A549 (cell line): ENCODE measurements around the gene CFAP46. TPM values are rescaled to one million over a fixed set of nuclear protein-coding genes. Genes with fewer than 3 reads are reported as not detected.

Experiments used
- ATAC-seq, 2 experiments: fragments of 200-7000 bp in 1 of 2; fragments of >200 bp in 1 of 2; cut with Nextera tagmentation in 1 of 2; cut with Tn5 transposase in 1 of 2; 3 replicates each; pipeline versions ENCODE4 v1.8.0 to v1.9.1; 2018 to 2020; ENCODE audit warnings: mild to moderate bottlenecking in 1 of 2, moderate library complexity in 1 of 2
- CTCF ChIA-PET: fragments of 300-600 bp; sonication (Branson Sonifier 250); formaldehyde crosslinking; extraction: SDS; loops from one replicate; lab custom pipeline; 2021; ENCODE audit warnings: antibody characterized with exemption, inconsistent platforms; lab: Yijun Ruan, JAX
- POLR2A ChIA-PET: fragments of 350-600 bp; formaldehyde crosslinking; extraction: SDS; loops from one replicate; lab custom pipeline; 2021; ENCODE audit warnings: antibody characterized with exemption, inconsistent platforms; lab: Yijun Ruan, JAX
- DNase-seq, 2 experiments: peaks; one replicate each; pipeline versions ENCODE4 v3.0.0 to v3.0.0-alpha.2; 2011 to 2016; ENCODE audit warnings: low read depth in 1 of 2, low spot score in 1 of 2
- FAIRE-seq: peaks from 2 replicates; lab custom pipeline; 2011; peaks lifted over from hg19 to GRCh38; lab: Jason Lieb, UNC
- H3K27ac ChIP-seq, 2 experiments: fragments of >200 bp; sonication (Bioruptor Twin); formaldehyde crosslinking; 3 replicates each; pipeline ENCODE4 v1.5.1; 2016 to 2017
- H3K4me1 ChIP-seq: fragments of >200 bp; sonication (Bioruptor Twin); formaldehyde crosslinking; 3 replicates; pipeline ENCODE4 v1.6.1; 2016
- H3K4me2 ChIP-seq: fragments of >200 bp; sonication (Bioruptor Twin); formaldehyde crosslinking; 3 replicates; pipeline ENCODE4 v1.6.1; 2016
- H3K4me3 ChIP-seq: fragments of >200 bp; sonication (Bioruptor Twin); formaldehyde crosslinking; 3 replicates; pipeline ENCODE4 v1.5.1; 2016
- H3K9me3 ChIP-seq: fragments of >200 bp; sonication (Bioruptor Twin); formaldehyde crosslinking; 3 replicates; pipeline ENCODE4 v1.6.1; 2016
- CBX2 ChIP-seq: fragments of 200-600 bp; sonication (generic); IDR thresholded peaks from 2 replicates; pipeline ENCODE4 v1.6.1; 2016; ENCODE audit warnings: low read depth, mild to moderate bottlenecking, borderline replicate concordance
- CEBPB ChIP-seq, 2 experiments: fragments of >200 bp in 1 of 2; sonication (Bioruptor Twin) in 1 of 2; formaldehyde crosslinking in 1 of 2; IDR thresholded peaks; 2 replicates each; pipeline ENCODE4 v1.6.1; 2012 to 2016
- CTCF ChIP-seq: fragments of >200 bp; sonication (Bioruptor Twin); formaldehyde crosslinking; IDR thresholded peaks from 3 replicates; pipeline ENCODE4 v1.5.1; 2016
- E2F6 ChIP-seq: IDR thresholded peaks from 2 replicates; pipeline ENCODE4 v1.6.1; 2012; ENCODE audit warnings: low read depth, borderline replicate concordance
- EP300 ChIP-seq, 2 experiments: fragments of >200 bp; sonication (Bioruptor Twin); formaldehyde crosslinking; IDR thresholded peaks; 2 replicates in 1 of 2; 3 replicates in 1 of 2; pipeline ENCODE4 v1.6.1; 2016 to 2017
- HDAC2 ChIP-seq: fragments of 200-600 bp; sonication (generic); IDR thresholded peaks from 2 replicates; pipeline ENCODE4 v1.6.1; 2016
- HEYL ChIP-seq: fragments of 250-450 bp; sonication (Bioruptor Pico); IDR thresholded peaks from 2 replicates; pipeline ENCODE4 v1.8.0; 2021; ENCODE audit warnings: mild to moderate bottlenecking, moderate library complexity
- HOXA7 ChIP-seq: fragments of 250-450 bp; sonication (Bioruptor Pico); IDR thresholded peaks from 2 replicates; pipeline ENCODE4 v1.5.0; 2020; ENCODE audit warnings: mild to moderate bottlenecking, moderate library complexity
- HOXB13 ChIP-seq: fragments of 250-450 bp; sonication (Bioruptor Pico); IDR thresholded peaks from 2 replicates; pipeline ENCODE4 v1.5.0; 2020; ENCODE audit warnings: low read depth, mild to moderate bottlenecking, moderate library complexity
- HOXB5 ChIP-seq: fragments of 250-450 bp; sonication (Bioruptor Pico); IDR thresholded peaks from 2 replicates; pipeline ENCODE4 v1.5.0; 2020; ENCODE audit warnings: mild to moderate bottlenecking, moderate library complexity
- JUN ChIP-seq, 2 experiments: fragments of >200 bp; sonication (Bioruptor Twin); formaldehyde crosslinking; IDR thresholded peaks; 2 replicates in 1 of 2; 3 replicates in 1 of 2; pipeline ENCODE4 v1.6.1; 2016 to 2017
- JUNB ChIP-seq: fragments of >200 bp; sonication (Bioruptor Twin); formaldehyde crosslinking; IDR thresholded peaks from 2 replicates; pipeline ENCODE4 v1.6.1; 2016
- KDM1A ChIP-seq: fragments of 200-600 bp; sonication (generic); IDR thresholded peaks from 2 replicates; pipeline ENCODE4 v1.6.1; 2016; ENCODE audit warnings: low read depth, mild to moderate bottlenecking
- MAFK ChIP-seq: fragments of 450-650 bp; IDR thresholded peaks from 2 replicates; pipeline ENCODE4 v1.6.1; 2014; ENCODE audit not compliant: partially characterized antibody
- MAZ ChIP-seq: fragments of 150-350 bp; IDR thresholded peaks from 2 replicates; pipeline ENCODE4 v1.6.1; 2014; ENCODE audit warnings: antibody characterized with exemption, low read depth, low read length, borderline replicate concordance
- MYC ChIP-seq: IDR thresholded peaks from 2 replicates; pipeline ENCODE4 v1.6.1; 2012; ENCODE audit warnings: mild to moderate bottlenecking, inconsistent platforms, low read length, improper control_type of control experiment, borderline replicate concordance
- POLR2A ChIP-seq: IDR thresholded peaks from 2 replicates; pipeline ENCODE4 v1.6.1; 2012; ENCODE audit warnings: mild to moderate bottlenecking, low read length
- RFX5 ChIP-seq: fragments of 450-650 bp; IDR thresholded peaks from 2 replicates; pipeline ENCODE4 v1.7.1; 2014; ENCODE audit warnings: antibody characterized with exemption, mild to moderate bottlenecking, moderate library complexity
- SMC3 ChIP-seq: fragments of >200 bp; sonication (Bioruptor Twin); formaldehyde crosslinking; IDR thresholded peaks from 3 replicates; pipeline ENCODE4 v1.6.1; 2018; ENCODE audit warnings: inconsistent platforms
- SREBF2 ChIP-seq: fragments of 450-650 bp; IDR thresholded peaks from 2 replicates; pipeline ENCODE4 v1.6.1; 2014; ENCODE audit warnings: mild to moderate bottlenecking, moderate library complexity
- ZFP36 ChIP-seq: fragments of 450-650 bp; IDR thresholded peaks from 2 replicates; pipeline ENCODE4 v1.6.1; 2014; ENCODE audit warnings: borderline replicate concordance; ENCODE audit not compliant: partially characterized antibody
- WGBS: methylation state at CpG from one replicate; pipeline ENCODE4 v1.1.6; 2017; ENCODE audit errors: missing lambda C conversion rate; 5-methylcytosine and 5-hydroxymethylcytosine counted together
- polyA plus RNA-seq, 4 experiments: library from polyadenylated mRNA; depleted of rRNA in 3 of 4; stranded (reverse); fragments of >200 nt; fragmentation: RNase III in 1 of 4; extraction: RNeasy Plus Mini Kit Qiagen cat#74134 plus additional on column Dnase treatment in 1 of 4; gene quantifications; 2 replicates in 3 of 4; 3 replicates in 1 of 4; pipeline ENCODE4 v1.2.3, GENCODE V29; 2011 to 2017
- TF ChIP-seq, protein P1 (sequence below): IDR thresholded peaks from 2 replicates; pipeline ENCODE4 v1.6.1; 2012
- TF ChIP-seq, protein P2 (sequence below): fragments of >200 bp; sonication (Bioruptor Twin); formaldehyde crosslinking; IDR thresholded peaks from 3 replicates; pipeline ENCODE4 v1.6.1; 2016
- TF ChIP-seq, protein P3 (sequence below): fragments of >200 bp; sonication (Bioruptor Twin); formaldehyde crosslinking; IDR thresholded peaks from 2 replicates; pipeline ENCODE4 v1.6.1; 2016

CFAP46 gene
- polyA plus RNA-seq, 2 of the 4 experiments (the other 2 are of a cell fraction) = 0.88 to 1.8 TPM

GRCh38 chr10:132780356-132780755 is 162.0 kb downstream of the CFAP46 start:
- ChIA-PET CTCF (interaction anchor here (0.5 to 1.8 kb wide), 2 partner anchors 14 to 160 kb away, joined by 3 to 7 read pairs; no protein-coding TSS in a partner anchor), POLR2A (no interaction called here)
- no peak overlapping the region for H3K27ac ChIP-seq
- no peaks in the 10 kb centered on the region for H3K9me3 ChIP-seq
- TF ChIP-seq RFX5 (no peak), HOXB5 (CRISPR knock-in tag) (no peak), KDM1A (no peak), MYC (no peak), POLR2A (no peak), EP300 (IDR thresholded peaks at IDR 0.05) (no peak), MAZ (no peak), HOXB13 (CRISPR knock-in tag) (no peak)
- H3K4me3 ChIP-seq = no peak overlapping the region
- WGBS = 75% methylated on average over 11 of the region's 12 CpGs
- H3K4me1 ChIP-seq = peaks cover 7% of the 10 kb centered on the region
- DNase-seq (no peak), FAIRE-seq (no peak), ATAC-seq (no peak)
- H3K4me2 ChIP-seq = no peak overlapping the region

DNA sequence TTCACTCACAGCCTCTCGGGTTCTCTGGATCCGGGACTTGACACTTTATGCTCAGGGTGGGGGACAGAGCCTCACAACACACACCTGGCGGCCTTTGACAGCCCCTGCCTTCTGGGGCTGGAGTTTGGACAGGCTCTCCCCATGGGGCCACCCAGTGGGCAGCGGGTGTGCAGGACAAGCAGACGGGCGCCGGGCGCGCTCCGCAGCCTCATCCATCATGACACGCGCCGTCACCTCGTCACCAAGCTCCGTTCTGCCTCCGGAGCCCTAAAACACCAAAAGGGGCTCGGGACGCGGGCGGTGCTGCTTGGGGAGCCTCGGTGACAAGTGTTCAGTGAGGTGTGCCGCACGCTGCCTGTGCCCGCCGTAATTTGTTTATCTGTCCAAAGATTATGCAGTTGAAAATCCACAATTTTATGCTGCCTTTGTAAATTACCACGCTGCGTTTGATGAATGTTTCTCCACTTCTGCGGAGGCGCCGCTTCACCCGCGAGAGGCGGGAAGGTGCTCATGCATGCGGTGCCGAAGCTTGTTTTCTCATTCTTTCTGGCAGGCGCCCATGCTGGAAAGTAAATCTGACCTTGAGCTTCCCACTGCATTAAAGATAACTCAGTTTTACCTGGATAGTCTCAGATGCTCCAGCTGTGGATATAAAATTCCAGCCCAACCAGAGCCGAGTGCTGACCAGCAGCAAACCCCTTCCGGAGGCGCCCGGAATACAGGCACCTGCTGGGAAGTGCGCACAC is 162.6 kb downstream of the CFAP46 start:
- ChIA-PET CTCF (interaction anchor here (0.5 to 1.8 kb wide), 2 partner anchors 14 to 160 kb away, joined by 3 to 7 read pairs; no protein-coding TSS in a partner anchor), POLR2A (no interaction called here)
- whole genome bisulfite sequencing = 94% methylated on average over 40 of the region's 41 CpGs
- FAIRE-seq = no peak
- Histone ChIP-seq H3K4me1 (peaks cover 11% of the 10 kb centered on the region), H3K4me3 (no peak overlapping the region), H3K27ac (no peak overlapping the region), H3K9me3 (no peaks in the 10 kb centered on the region), H3K4me2 (no peak overlapping the region)
- ATAC-seq = no peak
- DNase-seq = no peak
- TF ChIP-seq, protein P1, sequence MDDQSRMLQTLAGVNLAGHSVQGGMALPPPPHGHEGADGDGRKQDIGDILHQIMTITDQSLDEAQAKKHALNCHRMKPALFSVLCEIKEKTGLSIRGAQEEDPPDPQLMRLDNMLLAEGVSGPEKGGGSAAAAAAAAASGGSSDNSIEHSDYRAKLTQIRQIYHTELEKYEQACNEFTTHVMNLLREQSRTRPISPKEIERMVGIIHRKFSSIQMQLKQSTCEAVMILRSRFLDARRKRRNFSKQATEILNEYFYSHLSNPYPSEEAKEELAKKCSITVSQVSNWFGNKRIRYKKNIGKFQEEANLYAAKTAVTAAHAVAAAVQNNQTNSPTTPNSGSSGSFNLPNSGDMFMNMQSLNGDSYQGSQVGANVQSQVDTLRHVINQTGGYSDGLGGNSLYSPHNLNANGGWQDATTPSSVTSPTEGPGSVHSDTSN = no peak
- no peak for TF ChIP-seq JUNB
- no peak for TF ChIP-seq CTCF
- no peak for TF ChIP-seq RFX5
- no peak for TF ChIP-seq MAFK
- TF ChIP-seq HOXA7 (CRISPR knock-in tag) = no peak
- TF ChIP-seq, protein P2, sequence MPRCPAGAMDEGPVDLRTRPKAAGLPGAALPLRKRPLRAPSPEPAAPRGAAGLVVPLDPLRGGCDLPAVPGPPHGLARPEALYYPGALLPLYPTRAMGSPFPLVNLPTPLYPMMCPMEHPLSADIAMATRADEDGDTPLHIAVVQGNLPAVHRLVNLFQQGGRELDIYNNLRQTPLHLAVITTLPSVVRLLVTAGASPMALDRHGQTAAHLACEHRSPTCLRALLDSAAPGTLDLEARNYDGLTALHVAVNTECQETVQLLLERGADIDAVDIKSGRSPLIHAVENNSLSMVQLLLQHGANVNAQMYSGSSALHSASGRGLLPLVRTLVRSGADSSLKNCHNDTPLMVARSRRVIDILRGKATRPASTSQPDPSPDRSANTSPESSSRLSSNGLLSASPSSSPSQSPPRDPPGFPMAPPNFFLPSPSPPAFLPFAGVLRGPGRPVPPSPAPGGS = no peak
- no peak for TF ChIP-seq ZFP36
- no peak for TF ChIP-seq CBX2
- TF ChIP-seq JUN (IDR thresholded peaks at IDR 0.05) = no peak
- no peak for TF ChIP-seq MAZ
- no peak for TF ChIP-seq MYC
- TF ChIP-seq POLR2A = no peak

GRCh38 chr10:132777441-132777840 is 164.9 kb downstream of the CFAP46 start:
- FAIRE-seq = no peak
- TF ChIP-seq HEYL (CRISPR knock-in tag) (no peak), MAZ (no peak), SMC3 (no peak), HOXB5 (CRISPR knock-in tag) (no peak), ZFP36 (no peak), E2F6 (no peak), CTCF (no peak), CEBPB (IDR thresholded peaks at IDR 0.05) (no peak), SREBF2 (no peak), JUNB (no peak), HDAC2 (no peak)
- TF ChIP-seq, protein P3, sequence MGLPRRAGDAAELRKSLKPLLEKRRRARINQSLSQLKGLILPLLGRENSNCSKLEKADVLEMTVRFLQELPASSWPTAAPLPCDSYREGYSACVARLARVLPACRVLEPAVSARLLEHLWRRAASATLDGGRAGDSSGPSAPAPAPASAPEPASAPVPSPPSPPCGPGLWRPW = no peak
- no peaks in the 10 kb centered on the region for H3K9me3 ChIP-seq
- H3K4me2 ChIP-seq = no peak overlapping the region
- ChIA-PET CTCF (interaction anchor here (3.4 kb wide), 1 partner anchor 122 kb away, joined by 17 read pairs; no protein-coding TSS in a partner anchor), POLR2A (no interaction called here)
- no peak overlapping the region for H3K27ac ChIP-seq
- no peak overlapping the region for H3K4me3 ChIP-seq
- no peak for ATAC-seq
- H3K4me1 ChIP-seq = peaks cover 14% of the 10 kb centered on the region
- WGBS = 92% methylated on average over 10 of the region's 14 CpGs
- no peak for DNase-seq
